GM19025 (cell line): ENCODE results near the gene TBX18.

Experiments used
- ATAC-seq: cut with Tn5 transposase; IDR thresholded peaks from one replicate; pipeline ENCODE4 v1.9.1; 2021; ENCODE audit warnings: mild to moderate bottlenecking, low read depth, moderate library complexity; ENCODE audit not compliant: unreplicated experiment

Gene TBX18

DNA sequence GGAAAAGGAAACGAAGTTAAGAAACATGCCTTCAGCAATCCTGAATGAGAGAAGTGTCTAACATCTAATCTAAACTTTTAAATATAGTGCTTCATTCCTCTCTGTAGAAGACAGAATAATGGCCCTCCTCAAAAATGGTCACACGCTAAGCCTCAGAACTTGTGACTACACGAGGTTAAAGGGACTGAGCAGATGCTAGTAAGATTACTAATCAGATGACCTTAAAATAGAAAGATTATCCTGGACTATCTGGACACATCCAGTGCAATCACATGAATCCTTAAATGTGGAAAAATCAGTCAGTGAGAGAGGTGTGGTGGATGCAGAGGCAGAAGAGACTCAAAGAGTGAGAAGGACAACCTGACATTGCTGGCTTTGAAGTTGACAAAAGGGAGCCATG lies 126.1 kb downstream of the TBX18 start:
- ATAC-seq = no peak
